Fibroblast of skin of left quadriceps (primary cell): ENCODE data around the gene RNF138.
"Not testable (repeated sequence)": the region's sequence is repeated elsewhere in the genome, so short reads cannot be mapped to it uniquely, and the experiment has no call there.

Source experiments
- DNase-seq, 2 experiments: peaks; one replicate each; pipeline ENCODE4 v3.0.0-alpha.2; 2013; ENCODE audit warnings: low read depth in 2 of 2

RNF138 gene

DNA sequence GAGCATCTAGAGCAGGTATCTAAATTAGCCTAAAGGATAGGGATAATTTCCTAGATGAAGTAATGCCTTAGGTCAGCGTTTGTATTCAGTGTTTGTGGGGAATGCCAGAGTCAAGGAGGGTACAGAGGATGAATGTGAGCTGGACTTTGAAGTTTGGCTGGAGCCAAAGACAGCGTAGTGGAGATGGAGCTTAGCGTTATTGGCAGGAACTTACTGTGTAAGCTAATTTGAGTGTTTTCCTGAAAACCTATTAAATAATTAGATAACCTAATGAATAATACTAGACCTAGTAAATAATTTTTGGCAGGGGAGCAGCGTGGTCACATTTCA lies 4.2 kb downstream of the RNF138 start:
- no peak for DNase-seq

DNA sequence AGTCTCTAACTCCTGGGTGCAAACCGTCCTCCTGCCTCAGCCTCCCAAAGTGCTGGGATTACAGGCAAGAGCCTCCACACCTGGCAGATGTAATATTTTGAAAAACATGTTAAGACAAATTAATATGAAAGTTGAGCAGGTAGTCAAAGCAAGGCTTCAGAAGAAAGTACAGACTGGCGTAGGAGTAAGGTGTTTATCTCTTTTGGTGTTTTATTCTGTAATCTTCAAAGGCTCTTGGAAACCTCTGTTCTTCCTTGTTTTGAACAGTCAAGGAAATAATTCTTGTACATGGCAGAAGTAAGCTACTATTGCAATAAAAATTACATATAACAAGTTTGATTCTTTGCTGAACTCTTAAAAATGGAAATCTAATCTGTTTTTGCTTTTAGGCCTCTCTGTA lies 5.3 kb downstream of the RNF138 start:
- no peak for DNase-seq

DNA sequence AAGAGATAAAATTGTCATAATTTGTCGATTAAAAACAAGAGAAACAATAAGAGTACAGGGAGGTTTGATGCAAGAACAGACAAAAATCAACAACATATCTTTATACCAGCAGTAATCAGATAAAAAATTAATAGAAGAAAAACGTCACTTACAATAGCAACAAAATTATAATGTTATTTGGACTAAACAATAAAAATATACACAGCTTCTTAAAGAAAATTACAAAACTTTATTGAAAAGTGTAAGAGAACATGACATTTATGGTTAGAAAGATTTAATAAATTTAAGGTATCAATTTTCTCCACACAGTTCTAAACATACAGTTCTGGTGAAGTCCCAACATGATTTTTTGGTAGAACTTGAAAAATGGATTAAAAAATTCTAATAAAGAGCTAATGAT lies 12.8 kb downstream of the RNF138 start:
- DNase-seq = no peak

DNA sequence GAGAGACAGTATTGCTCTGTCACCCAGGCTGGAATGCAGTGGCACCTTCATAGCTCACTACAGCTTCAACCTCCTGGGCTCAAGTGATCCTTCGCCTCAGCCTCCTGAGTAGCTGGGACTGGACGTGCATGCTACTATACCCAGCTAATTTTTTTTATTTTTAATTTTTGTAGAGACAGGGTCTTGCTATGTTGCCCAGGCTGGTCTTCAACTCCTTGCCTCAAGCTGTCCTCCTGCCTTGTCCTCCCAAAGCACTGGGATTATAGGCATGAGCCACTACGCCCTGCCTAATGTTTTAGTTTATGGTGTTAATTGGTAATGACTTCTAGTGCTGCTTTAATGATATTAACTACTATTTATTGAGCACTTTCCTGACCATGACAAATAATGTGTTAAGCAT lies 18.3 kb downstream of the RNF138 start:
- no peak for DNase-seq

DNA sequence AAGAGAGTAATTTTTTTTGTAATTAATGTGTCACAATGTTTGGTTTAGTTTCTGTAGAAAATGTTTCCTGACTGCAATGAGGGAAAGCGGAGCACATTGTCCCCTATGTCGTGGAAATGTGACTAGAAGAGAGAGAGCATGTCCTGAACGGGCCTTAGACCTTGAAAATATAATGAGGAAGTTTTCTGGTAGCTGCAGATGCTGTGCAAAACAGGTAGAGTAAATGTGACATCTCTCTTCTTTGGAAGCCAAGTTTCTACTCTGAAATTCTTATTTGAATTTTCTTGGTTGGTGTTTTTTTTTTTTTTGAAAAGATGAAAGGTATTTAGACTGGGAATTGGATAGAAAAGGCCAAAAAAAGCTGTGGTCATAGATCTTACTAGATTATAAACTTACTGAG lies 20.0 kb downstream of the RNF138 start:
- DNase-seq = no peak

DNA sequence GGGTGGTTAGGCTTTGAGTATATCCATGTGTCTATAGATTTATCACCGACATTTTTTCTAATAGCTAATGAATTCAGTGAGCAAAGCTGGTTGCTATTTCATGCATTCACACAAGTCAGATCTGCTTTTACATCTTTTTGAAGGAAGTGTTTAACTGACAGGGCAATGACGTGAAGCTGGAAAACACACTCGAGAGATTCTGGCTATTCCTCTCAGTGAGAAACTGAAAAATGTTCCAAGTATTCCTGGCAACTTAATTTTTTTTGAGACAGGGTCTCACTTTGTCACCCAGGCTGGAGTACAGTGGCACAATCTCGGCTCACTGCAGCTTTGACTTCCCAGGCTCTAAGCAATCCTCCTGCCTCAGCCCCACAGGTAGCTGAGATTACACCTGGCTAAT lies 21.2 kb downstream of the RNF138 start:
- no peak for DNase-seq

GRCh38 chr18:32114293-32114942 lies 22.7 kb downstream of the RNF138 start:
- DNase-seq = no peak

GRCh38 chr18:32122039-32122438 lies 30.4 kb downstream of the RNF138 start:
- no peak for DNase-seq

DNA sequence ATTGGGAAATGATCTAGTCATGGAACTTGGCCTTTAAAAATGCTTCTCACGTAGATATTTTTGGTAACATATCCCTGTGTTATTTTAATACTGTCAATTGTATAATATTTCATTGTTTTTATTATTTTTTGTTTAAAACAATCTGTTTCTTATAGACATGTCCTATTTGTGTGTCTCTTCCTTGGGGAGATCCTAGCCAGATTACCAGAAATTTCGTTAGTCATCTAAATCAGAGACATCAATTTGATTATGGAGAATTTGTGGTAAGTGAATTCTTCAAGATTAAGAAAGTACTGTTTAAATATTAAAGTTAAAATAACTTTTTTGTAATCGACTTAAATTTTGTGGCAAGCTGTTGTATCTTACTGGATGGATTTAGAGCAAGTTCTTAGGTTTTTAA lies 34.9 kb downstream of the RNF138 start:
- no peak for DNase-seq

DNA sequence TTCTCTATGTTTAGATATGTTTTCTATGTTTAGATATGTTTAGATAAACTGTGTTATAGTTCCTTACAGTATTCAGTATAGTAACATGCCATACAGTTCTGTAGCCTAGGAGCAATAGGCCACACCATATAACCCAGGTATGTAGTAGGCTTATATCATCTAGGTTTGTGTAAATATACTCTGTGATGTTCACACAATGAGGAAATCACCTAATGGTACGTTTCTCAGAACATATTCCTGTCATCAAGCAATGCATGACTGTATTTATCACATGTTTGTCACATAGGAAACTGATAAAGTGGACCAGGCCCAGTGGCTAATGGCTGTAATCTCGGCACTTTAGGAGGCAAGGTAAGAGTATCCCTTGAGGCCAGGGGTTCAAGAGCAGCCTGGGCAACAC lies 44.0 kb downstream of the RNF138 start:
- DNase-seq = no peak

- no peak for DNase-seq
Observed at GRCh38 chr18:32138332-32138982, 46.8 kb downstream of the RNF138 start.

GRCh38 chr18:32139835-32140283 lies 48.2 kb downstream of the RNF138 start:
- no peak for DNase-seq

GRCh38 chr18:32148185-32148870 lies 56.7 kb downstream of the RNF138 start:
- no peak for DNase-seq

GRCh38 chr18:32152705-32153448 lies 61.2 kb downstream of the RNF138 start:
- no peak for DNase-seq

DNA sequence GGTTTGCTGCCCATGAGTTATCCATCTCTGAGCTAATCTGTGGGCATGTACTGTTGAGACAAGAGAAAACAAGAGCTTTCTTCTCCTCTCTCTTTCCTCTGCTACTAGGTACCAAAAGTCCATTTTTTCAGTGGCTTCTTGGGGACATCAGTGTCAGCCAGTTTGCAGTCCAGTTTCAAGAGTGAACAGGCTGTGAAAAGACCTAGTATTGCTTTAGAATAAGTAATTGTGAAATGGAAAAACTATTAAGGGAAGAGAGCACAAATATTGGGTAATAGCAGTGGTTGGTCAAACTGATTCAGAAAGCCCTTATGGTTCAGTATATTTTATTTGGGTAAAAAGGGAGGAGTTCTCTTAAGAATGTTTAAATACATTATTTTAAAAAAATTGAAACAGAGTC lies 65.2 kb downstream of the RNF138 start:
- DNase-seq = no peak

GRCh38 chr18:32157580-32157979 lies 65.9 kb downstream of the RNF138 start:
- no peak for DNase-seq

DNA sequence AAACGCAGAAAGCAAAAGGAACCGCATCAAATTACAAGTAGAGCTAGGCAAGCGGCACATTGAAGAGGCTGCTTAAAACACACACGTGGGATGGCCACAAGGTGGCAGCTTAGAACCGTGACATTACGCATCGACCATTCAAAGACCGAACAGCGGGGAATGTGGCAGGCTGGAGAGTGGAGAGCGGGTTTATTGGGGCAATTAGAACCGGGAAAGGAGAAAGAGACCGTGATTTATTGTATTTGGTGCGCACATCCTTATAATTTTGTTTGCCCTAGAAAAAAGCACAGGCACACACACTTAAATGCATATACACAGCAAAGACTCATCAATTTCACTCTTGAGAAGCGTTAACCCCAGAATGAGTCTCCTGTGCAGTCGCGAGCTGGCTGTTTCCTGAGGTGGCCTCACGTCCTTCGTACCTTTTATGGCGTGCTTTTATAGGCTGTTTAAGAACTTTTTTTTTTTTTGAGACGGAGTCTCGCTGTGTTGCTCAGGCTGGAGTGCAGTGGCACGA lies 66.5 kb downstream of the RNF138 start:
- DNase-seq = peak; percentile 75 to 77

DNA sequence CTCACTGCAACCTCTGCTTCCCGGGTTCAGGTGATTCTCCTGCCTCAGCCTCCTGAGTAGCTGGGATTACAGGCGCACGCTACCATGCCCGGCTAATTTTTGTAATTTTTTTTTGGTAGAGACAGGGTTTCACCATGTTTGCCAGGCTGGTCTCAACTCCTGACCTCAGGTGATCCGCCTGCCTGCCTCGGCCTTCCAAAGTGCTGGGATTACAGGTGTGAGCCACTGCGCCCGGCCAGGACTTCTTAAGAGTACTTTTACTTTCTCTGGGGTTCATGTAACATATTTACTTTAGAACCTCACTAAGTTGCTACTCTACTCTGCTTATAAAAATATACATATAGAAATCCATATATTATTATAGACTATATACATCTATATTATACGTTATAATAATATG lies 67.0 kb downstream of the RNF138 start:
- not testable (repeated sequence) for DNase-seq

- DNase-seq = no peak
Observed at GRCh38 chr18:32160547-32160946, 68.9 kb downstream of the RNF138 start.

GRCh38 chr18:32167980-32168730 lies 76.5 kb downstream of the RNF138 start:
- DNase-seq = no peak

GRCh38 chr18:32173654-32174053 lies 82.0 kb downstream of the RNF138 start:
- no peak for DNase-seq

DNA sequence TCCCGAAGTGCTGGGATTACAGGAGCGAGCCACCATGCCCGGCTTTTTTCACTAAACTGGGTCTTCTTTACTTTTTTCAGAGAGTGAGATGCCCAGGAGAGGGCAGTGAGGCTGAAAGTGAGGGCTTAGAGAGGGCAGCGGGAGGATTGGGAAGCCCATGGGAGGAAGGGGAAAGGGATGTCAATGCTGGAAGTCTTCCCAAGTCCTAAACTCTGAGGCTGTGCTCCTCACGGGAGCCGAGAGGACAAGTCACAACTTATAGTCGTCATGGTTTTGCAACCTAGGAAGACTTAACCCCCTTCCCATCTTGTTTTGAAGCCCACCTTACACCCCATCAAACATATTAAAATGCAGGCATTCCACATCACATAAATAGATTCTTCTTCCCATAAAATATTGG lies 83.0 kb downstream of the RNF138 start:
- DNase-seq = no peak
